SK-N-SH treated with all-trans-retinoic acid at 6 μM for 48 hours (cell line): ENCODE measurements around the gene DNMBP.
"Not testable (repeated sequence)": the region's sequence is repeated elsewhere in the genome, so short reads cannot be mapped to it uniquely, and the experiment has no call there.

Source experiments
- ATAC-seq: fragments of 200-7000 bp; cut with Tn5 transposase; 3 replicates; pipeline ENCODE4 v1.9.1; 2020; ENCODE audit warnings: mild to moderate bottlenecking, moderate library complexity
- ARNTL ChIP-seq: fragments of 450-650 bp; formaldehyde crosslinking; IDR thresholded peaks from 2 replicates; pipeline ENCODE4 v1.5.0; 2020; ENCODE audit warnings: low read depth, mild to moderate bottlenecking, moderate library complexity, borderline replicate concordance
- BACH2 ChIP-seq: fragments of 250-450 bp; sonication (Bioruptor Pico); IDR thresholded peaks from 2 replicates; pipeline ENCODE4 v1.9.0; 2021; ENCODE audit warnings: mild to moderate bottlenecking, borderline replicate concordance
- CSDC2 ChIP-seq: fragments of 250-450 bp; sonication (Bioruptor Pico); IDR thresholded peaks from 2 replicates; pipeline ENCODE4 v1.5.0; 2020; ENCODE audit warnings: mild to moderate bottlenecking, moderate library complexity
- CSRNP3 ChIP-seq: fragments of 250-450 bp; sonication (Bioruptor Pico); IDR thresholded peaks from 2 replicates; pipeline ENCODE4 v1.5.1; 2021; ENCODE audit warnings: mild to moderate bottlenecking, moderate library complexity
- GLIS3 ChIP-seq: fragments of 250-450 bp; sonication (Bioruptor Pico); IDR thresholded peaks from 2 replicates; pipeline ENCODE4 v1.5.0; 2020; ENCODE audit warnings: mild to moderate bottlenecking, moderate library complexity
- ISL1 ChIP-seq: fragments of 250-450 bp; sonication (Bioruptor Pico); IDR thresholded peaks from 2 replicates; pipeline ENCODE4 v2.1.2; 2022; ENCODE audit warnings: mild to moderate bottlenecking, moderate library complexity
- OSR1 ChIP-seq: fragments of 250-450 bp; sonication (Bioruptor Pico); IDR thresholded peaks from 2 replicates; pipeline ENCODE4 v1.8.0; 2022; ENCODE audit warnings: moderate library complexity, mild to moderate bottlenecking, inconsistent platforms
- PPARA ChIP-seq: fragments of 250-450 bp; sonication (Bioruptor Pico); IDR thresholded peaks from 2 replicates; pipeline ENCODE4 v1.5.0; 2020; ENCODE audit warnings: mild to moderate bottlenecking, borderline replicate concordance
- RARB ChIP-seq: fragments of 250-450 bp; sonication (Bioruptor Pico); IDR thresholded peaks from 2 replicates; pipeline ENCODE4 v1.8.0; 2021; ENCODE audit warnings: mild to moderate bottlenecking, moderate library complexity
- SNAI2 ChIP-seq: fragments of 250-450 bp; sonication (Bioruptor Pico); IDR thresholded peaks from 2 replicates; pipeline ENCODE4 v1.5.0; 2020; ENCODE audit warnings: mild to moderate bottlenecking, moderate library complexity
- TOX ChIP-seq: fragments of 250-450 bp; sonication (Bioruptor Pico); IDR thresholded peaks from 2 replicates; pipeline ENCODE4 v1.8.0; 2021; ENCODE audit warnings: mild to moderate bottlenecking, moderate library complexity, borderline replicate concordance
- ZC3H10 ChIP-seq: fragments of 250-450 bp; sonication (Bioruptor Pico); IDR thresholded peaks from 2 replicates; pipeline ENCODE4 v1.5.1; 2021; ENCODE audit warnings: mild to moderate bottlenecking, moderate library complexity
- ZFP3 ChIP-seq: fragments of 250-450 bp; sonication (Bioruptor Pico); IDR thresholded peaks from 2 replicates; pipeline ENCODE4 v1.5.0; 2020; ENCODE audit warnings: mild to moderate bottlenecking, moderate library complexity
- ZNF565 ChIP-seq: fragments of 450-650 bp; formaldehyde crosslinking; conservative IDR thresholded peaks from 2 replicates; pipeline ENCODE4 v1.5.0; 2020; ENCODE audit warnings: low read depth, mild to moderate bottlenecking, moderate library complexity
- ZNF70 ChIP-seq: fragments of 450-650 bp; formaldehyde crosslinking; IDR thresholded peaks from 2 replicates; pipeline ENCODE4 v1.5.0; 2020; ENCODE audit warnings: mild to moderate bottlenecking, moderate library complexity
- ZNF8 ChIP-seq: fragments of 450-650 bp; formaldehyde crosslinking; IDR thresholded peaks from 2 replicates; pipeline ENCODE4 v1.5.0; 2020; ENCODE audit warnings: mild to moderate bottlenecking, moderate library complexity
- TF ChIP-seq, protein P1 (sequence below): fragments of 250-450 bp; sonication (Bioruptor Pico); IDR thresholded peaks from 2 replicates; pipeline ENCODE4 v1.5.0; 2020; ENCODE audit warnings: mild to moderate bottlenecking, moderate library complexity
- TF ChIP-seq, protein P2 (sequence below): fragments of 250-450 bp; sonication (Bioruptor Pico); IDR thresholded peaks from 2 replicates; pipeline ENCODE4 v1.5.1; 2020; ENCODE audit warnings: low read depth, mild to moderate bottlenecking, moderate library complexity

The DNMBP gene

GRCh38 chr10:99994801-99995200 is 14.9 kb downstream of the DNMBP start:
- peak; percentile 83 for TF ChIP-seq ZFP3 (CRISPR knock-in tag)
- TF ChIP-seq ARNTL (CRISPR knock-in tag) = no peak
- TF ChIP-seq ZNF565 (CRISPR knock-in tag) = no peak
- TF ChIP-seq TOX (CRISPR knock-in tag) = no peak
- TF ChIP-seq ZNF70 (CRISPR knock-in tag) = no peak
- no peak for TF ChIP-seq GLIS3 (CRISPR knock-in tag)
- no peak for ATAC-seq

- ATAC-seq = peak; percentile 82
- TF ChIP-seq OSR1 (no peak), GLIS3 (CRISPR knock-in tag) (no peak), RARB (CRISPR knock-in tag) (0 out of 2 replicates have a peak, but pooled peaks have one; percentile 65), BACH2 (CRISPR knock-in tag) (no peak), ZNF8 (CRISPR knock-in tag) (no peak), CSRNP3 (no peak), CSDC2 (no peak), ISL1 (CRISPR knock-in tag) (0 out of 2 replicates have a peak, but pooled peaks have one; percentile 34), ZNF565 (CRISPR knock-in tag) (no peak)
- TF ChIP-seq, protein P1, sequence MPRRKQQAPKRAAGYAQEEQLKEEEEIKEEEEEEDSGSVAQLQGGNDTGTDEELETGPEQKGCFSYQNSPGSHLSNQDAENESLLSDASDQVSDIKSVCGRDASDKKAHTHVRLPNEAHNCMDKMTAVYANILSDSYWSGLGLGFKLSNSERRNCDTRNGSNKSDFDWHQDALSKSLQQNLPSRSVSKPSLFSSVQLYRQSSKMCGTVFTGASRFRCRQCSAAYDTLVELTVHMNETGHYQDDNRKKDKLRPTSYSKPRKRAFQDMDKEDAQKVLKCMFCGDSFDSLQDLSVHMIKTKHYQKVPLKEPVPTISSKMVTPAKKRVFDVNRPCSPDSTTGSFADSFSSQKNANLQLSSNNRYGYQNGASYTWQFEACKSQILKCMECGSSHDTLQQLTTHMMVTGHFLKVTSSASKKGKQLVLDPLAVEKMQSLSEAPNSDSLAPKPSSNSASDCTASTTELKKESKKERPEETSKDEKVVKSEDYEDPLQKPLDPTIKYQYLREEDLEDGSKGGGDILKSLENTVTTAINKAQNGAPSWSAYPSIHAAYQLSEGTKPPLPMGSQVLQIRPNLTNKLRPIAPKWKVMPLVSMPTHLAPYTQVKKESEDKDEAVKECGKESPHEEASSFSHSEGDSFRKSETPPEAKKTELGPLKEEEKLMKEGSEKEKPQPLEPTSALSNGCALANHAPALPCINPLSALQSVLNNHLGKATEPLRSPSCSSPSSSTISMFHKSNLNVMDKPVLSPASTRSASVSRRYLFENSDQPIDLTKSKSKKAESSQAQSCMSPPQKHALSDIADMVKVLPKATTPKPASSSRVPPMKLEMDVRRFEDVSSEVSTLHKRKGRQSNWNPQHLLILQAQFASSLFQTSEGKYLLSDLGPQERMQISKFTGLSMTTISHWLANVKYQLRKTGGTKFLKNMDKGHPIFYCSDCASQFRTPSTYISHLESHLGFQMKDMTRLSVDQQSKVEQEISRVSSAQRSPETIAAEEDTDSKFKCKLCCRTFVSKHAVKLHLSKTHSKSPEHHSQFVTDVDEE (CRISPR knock-in tag) = no peak
These were observed 15.8 kb downstream of the DNMBP start for GRCh38 chr10:99993701-99994689.

GRCh38 chr10:99985637-99986036 is 24.1 kb downstream of the DNMBP start:
- not testable (repeated sequence) for ATAC-seq

DNA sequence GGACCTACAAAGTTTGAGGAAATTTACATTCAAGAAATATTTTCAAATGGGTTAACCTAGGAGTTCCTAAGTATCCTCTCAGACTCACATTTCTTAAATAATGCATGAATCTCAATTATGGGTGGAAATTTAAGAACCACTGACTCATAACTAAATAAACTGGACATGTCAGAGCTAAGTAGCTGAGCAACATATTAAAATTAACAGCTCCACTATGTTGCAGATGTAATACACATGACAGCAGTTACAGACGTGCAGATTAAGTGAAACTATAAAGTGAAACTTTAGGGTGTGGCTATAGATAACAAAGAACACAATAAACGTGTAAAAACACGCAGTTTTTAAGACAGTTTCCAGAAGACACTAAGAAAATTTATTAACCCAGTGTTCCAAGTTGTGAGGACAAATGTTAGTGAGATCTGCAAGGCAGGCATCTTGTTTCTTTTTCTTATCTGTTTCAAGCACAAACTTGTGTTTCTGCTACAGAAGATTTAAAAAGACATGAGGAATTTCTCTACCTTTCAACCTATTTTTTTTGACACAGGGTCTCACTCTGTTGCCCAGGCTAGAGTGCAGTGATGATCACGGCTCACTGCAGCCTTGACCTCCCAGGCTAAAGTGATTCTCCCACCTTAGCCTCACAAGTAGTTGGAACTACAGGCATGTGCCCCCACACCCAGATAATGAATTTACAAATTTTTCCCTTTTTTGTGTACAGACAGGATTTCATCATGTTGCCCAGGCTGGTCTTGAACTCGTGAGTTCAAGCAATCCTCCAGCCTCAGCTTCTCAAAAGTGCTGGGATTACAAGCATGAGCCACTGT is 25.3 kb downstream of the DNMBP start:
- 0 out of 2 replicates have a peak, but pooled peaks have one; percentile 25 for TF ChIP-seq ISL1 (CRISPR knock-in tag)
- no peak for TF ChIP-seq ZFP3 (CRISPR knock-in tag)
- peak; percentile 60; the same call in 1 of the 2 replicates for TF ChIP-seq TOX (CRISPR knock-in tag)
- TF ChIP-seq BACH2 (CRISPR knock-in tag) = no peak
- TF ChIP-seq, all 23 proteins: peak for 2
- ATAC-seq = peak; percentile 53

GRCh38 chr10:99983280-99983988 is 26.3 kb downstream of the DNMBP start:
- ATAC-seq = peak; percentile 92
- TF ChIP-seq, protein P1 (CRISPR knock-in tag) = no peak
- no peak for TF ChIP-seq TOX (CRISPR knock-in tag)
- peak; percentile 72; the same call in 1 of the 2 replicates for TF ChIP-seq SNAI2
- TF ChIP-seq ISL1 (CRISPR knock-in tag) = no peak
- TF ChIP-seq PPARA (CRISPR knock-in tag) = no peak
- TF ChIP-seq ZNF8 (CRISPR knock-in tag) = no peak
- TF ChIP-seq, protein P2, sequence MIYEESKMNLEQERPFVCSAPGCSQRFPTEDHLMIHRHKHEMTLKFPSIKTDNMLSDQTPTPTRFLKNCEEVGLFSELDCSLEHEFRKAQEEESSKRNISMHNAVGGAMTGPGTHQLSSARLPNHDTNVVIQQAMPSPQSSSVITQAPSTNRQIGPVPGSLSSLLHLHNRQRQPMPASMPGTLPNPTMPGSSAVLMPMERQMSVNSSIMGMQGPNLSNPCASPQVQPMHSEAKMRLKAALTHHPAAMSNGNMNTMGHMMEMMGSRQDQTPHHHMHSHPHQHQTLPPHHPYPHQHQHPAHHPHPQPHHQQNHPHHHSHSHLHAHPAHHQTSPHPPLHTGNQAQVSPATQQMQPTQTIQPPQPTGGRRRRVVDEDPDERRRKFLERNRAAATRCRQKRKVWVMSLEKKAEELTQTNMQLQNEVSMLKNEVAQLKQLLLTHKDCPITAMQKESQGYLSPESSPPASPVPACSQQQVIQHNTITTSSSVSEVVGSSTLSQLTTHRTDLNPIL = no peak
- no peak for TF ChIP-seq ZC3H10 (CRISPR knock-in tag)
- peak; percentile 81; the same call in 1 of the 2 replicates for TF ChIP-seq CSDC2
- no peak for TF ChIP-seq ZNF565 (CRISPR knock-in tag)
- no peak for TF ChIP-seq ZNF70 (CRISPR knock-in tag)
- TF ChIP-seq ARNTL (CRISPR knock-in tag) = no peak
- TF ChIP-seq RARB (CRISPR knock-in tag) = no peak
